ENCODE data around the gene CBLB. TPM values are rescaled to one million over a fixed set of nuclear protein-coding genes. Genes with fewer than 3 reads are reported as not detected.

CBLB gene
- total RNA-seq, 1 donor from 2014 or later: 30.0 TPM

GRCh38 chr3:105755121-105755886 is 113.5 kb downstream of the CBLB start:
- Histone ChIP-seq H3K36me3 (ENCODE audit: control insufficient read depth, insufficient read depth, low read length) (peaks cover 4% of the 10 kb centered on the region), H3K4me3 (ENCODE audit: low read depth, low read length) (no peak overlapping the region), H3K27me3 (ENCODE audit: control insufficient read depth, insufficient read depth, low read length) (no peaks in the 10 kb centered on the region)
- no peak for FAIRE-seq
- DNase-seq (ENCODE audit: low read depth): no peak
- TF ChIP-seq CTCF (IDR thresholded peaks at IDR 0.05; ENCODE audit: insufficient read depth, low read length, severe bottlenecking): no peak

DNA sequence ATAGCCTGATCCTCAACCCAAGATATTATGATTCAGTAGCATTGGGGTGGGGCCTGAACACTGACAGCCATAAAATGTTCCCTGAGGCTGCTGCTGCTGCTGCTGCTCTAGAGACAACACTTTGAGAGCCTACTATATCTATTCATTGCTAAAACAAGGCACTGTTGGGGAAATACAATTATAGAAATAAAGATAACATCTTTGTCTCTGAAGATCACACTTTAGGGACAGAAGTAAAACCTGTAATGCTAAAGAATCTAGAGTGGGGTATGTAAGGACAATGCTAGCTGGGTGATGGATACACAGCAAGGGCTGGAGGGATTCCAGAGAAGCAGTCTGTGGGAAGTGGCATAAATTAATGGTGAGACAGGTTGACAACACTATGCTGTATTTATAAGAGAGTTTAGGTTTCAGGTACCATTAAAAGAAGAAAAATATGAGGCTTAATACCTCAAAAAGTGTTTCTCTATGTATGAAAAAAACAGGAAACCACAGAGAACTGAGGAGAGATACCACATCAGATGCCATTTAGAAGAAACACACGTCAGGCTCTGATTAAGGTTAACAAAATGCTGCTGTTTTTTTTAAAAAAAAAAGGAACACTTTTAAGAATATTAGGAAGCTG is 115.9 kb downstream of the CBLB start:
- FAIRE-seq (no peak), DNase-seq (ENCODE audit: low read depth) (peak; percentile 18)
- Histone ChIP-seq H3K4me3 (ENCODE audit: low read depth, low read length) (no peak overlapping the region), H3K36me3 (ENCODE audit: control insufficient read depth, insufficient read depth, low read length) (no peaks in the 10 kb centered on the region), H3K27me3 (ENCODE audit: control insufficient read depth, insufficient read depth, low read length) (no peaks in the 10 kb centered on the region)
- no peak for TF ChIP-seq CTCF (IDR thresholded peaks at IDR 0.05; ENCODE audit: insufficient read depth, low read length, severe bottlenecking)

GRCh38 chr3:105747696-105748095 is 121.1 kb downstream of the CBLB start:
- DNase-seq (ENCODE audit: low read depth) (no peak), FAIRE-seq (no peak)
- Histone ChIP-seq H3K36me3 (ENCODE audit: control insufficient read depth, insufficient read depth, low read length) (peaks cover 3% of the 10 kb centered on the region), H3K27me3 (ENCODE audit: control insufficient read depth, insufficient read depth, low read length) (no peaks in the 10 kb centered on the region), H3K4me3 (ENCODE audit: low read depth, low read length) (no peak overlapping the region)
- no peak for TF ChIP-seq CTCF (IDR thresholded peaks at IDR 0.05; ENCODE audit: insufficient read depth, low read length, severe bottlenecking)

DNA sequence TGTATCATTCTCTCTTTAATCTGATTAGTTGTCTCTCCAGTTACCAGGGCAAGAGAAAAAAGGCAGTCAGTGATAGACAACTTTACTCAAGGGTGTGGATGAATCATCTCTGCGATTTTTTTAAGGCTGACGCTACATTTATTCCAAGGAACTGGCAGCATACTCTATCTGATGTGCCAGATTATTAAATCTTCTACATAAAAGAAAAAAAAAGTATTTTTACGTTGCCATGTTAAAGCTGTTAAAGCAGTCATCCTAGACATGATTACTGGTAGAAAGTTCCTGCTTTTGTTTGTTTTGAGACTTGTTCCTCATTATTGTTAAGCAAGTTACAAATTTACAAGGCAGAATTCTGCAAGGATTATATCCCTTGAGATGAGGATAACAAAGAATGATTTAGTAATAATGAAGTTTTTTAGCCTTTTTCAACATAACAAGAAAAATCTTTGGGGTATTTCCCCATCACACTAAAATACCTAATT is 121.7 kb downstream of the CBLB start:
- H3K36me3 ChIP-seq (ENCODE audit: control insufficient read depth, insufficient read depth, low read length): peaks cover 3% of the 10 kb centered on the region
- no peaks in the 10 kb centered on the region for H3K27me3 ChIP-seq (ENCODE audit: control insufficient read depth, insufficient read depth, low read length)
- TF ChIP-seq CTCF (IDR thresholded peaks at IDR 0.05; ENCODE audit: insufficient read depth, low read length, severe bottlenecking): no peak
- H3K4me3 ChIP-seq (ENCODE audit: low read depth, low read length): no peak overlapping the region
- peak; percentile 62 for DNase-seq (ENCODE audit: low read depth)
- FAIRE-seq: no peak

DNA sequence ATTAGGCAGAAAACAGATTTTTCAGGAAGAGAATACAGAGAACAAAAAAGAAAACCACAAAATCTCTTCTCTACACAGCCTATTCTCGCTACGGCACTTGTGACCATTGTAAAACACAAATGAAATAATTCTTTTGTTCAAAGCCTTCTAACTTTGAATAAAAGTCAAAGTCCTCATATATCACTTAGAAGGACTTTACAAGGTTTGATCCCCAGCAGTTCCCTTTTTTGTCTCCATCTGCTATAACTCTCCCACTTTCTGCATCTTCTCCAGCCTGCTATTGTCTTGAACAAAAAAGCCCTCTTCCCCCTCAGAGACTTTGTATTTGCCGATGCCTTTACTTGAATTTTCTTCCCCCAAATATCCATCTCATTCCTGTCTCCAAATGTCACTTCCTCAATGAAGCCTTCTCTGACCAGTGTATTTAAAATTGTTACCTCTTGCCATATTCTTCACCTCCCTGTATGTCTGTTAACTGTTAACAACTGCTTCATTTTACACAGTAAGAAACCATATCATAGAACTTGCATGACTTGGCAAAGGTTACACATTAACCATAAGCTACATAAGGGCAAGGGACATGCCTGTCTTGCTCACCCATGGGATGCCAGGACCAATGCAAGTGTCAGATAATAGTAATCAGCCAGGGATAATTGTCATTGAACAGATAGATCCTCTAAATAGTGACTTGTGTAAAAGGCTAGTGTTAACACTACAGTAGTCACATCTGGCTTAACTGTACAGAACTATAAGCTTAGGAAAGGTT is 122.4 kb downstream of the CBLB start:
- no peaks in the 10 kb centered on the region for H3K27me3 ChIP-seq (ENCODE audit: control insufficient read depth, insufficient read depth, low read length)
- DNase-seq (ENCODE audit: low read depth): no peak
- FAIRE-seq: no peak
- no peak for TF ChIP-seq CTCF (IDR thresholded peaks at IDR 0.05; ENCODE audit: insufficient read depth, low read length, severe bottlenecking)
- H3K36me3 ChIP-seq (ENCODE audit: control insufficient read depth, insufficient read depth, low read length): peaks cover 3% of the 10 kb centered on the region
- no peak overlapping the region for H3K4me3 ChIP-seq (ENCODE audit: low read depth, low read length)
